HL-60 (cell line): ENCODE data around the gene CBLL1.

ENCODE experiments used
- POLR2AphosphoS5 ChIP-seq: IDR thresholded peaks from 2 replicates; pipeline ENCODE4 v1.6.1; 2012; ENCODE audit warnings: low read depth
- TF ChIP-seq, protein P1 (sequence below): IDR thresholded peaks from one replicate; pipeline ENCODE4 v1.5.1; 2011; ENCODE audit warnings: low read length, control low read depth, inconsistent platforms; ENCODE audit not compliant: insufficient read depth
- TF ChIP-seq, protein P2 (sequence below): IDR thresholded peaks from 2 replicates; pipeline ENCODE4 v1.6.1; 2012; ENCODE audit warnings: low read depth; ENCODE audit not compliant: insufficient replicate concordance

GRCh38 chr7:107696330-107696946, 47.5 kb upstream of the CBLL1 start:
- TF ChIP-seq, protein P1, sequence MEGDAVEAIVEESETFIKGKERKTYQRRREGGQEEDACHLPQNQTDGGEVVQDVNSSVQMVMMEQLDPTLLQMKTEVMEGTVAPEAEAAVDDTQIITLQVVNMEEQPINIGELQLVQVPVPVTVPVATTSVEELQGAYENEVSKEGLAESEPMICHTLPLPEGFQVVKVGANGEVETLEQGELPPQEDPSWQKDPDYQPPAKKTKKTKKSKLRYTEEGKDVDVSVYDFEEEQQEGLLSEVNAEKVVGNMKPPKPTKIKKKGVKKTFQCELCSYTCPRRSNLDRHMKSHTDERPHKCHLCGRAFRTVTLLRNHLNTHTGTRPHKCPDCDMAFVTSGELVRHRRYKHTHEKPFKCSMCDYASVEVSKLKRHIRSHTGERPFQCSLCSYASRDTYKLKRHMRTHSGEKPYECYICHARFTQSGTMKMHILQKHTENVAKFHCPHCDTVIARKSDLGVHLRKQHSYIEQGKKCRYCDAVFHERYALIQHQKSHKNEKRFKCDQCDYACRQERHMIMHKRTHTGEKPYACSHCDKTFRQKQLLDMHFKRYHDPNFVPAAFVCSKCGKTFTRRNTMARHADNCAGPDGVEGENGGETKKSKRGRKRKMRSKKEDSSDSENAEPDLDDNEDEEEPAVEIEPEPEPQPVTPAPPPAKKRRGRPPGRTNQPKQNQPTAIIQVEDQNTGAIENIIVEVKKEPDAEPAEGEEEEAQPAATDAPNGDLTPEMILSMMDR, result no peak
- TF ChIP-seq, protein P2, sequence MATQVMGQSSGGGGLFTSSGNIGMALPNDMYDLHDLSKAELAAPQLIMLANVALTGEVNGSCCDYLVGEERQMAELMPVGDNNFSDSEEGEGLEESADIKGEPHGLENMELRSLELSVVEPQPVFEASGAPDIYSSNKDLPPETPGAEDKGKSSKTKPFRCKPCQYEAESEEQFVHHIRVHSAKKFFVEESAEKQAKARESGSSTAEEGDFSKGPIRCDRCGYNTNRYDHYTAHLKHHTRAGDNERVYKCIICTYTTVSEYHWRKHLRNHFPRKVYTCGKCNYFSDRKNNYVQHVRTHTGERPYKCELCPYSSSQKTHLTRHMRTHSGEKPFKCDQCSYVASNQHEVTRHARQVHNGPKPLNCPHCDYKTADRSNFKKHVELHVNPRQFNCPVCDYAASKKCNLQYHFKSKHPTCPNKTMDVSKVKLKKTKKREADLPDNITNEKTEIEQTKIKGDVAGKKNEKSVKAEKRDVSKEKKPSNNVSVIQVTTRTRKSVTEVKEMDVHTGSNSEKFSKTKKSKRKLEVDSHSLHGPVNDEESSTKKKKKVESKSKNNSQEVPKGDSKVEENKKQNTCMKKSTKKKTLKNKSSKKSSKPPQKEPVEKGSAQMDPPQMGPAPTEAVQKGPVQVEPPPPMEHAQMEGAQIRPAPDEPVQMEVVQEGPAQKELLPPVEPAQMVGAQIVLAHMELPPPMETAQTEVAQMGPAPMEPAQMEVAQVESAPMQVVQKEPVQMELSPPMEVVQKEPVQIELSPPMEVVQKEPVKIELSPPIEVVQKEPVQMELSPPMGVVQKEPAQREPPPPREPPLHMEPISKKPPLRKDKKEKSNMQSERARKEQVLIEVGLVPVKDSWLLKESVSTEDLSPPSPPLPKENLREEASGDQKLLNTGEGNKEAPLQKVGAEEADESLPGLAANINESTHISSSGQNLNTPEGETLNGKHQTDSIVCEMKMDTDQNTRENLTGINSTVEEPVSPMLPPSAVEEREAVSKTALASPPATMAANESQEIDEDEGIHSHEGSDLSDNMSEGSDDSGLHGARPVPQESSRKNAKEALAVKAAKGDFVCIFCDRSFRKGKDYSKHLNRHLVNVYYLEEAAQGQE, result no peak
- TF ChIP-seq POLR2AphosphoS5, result no peak
